Measurements from ENCODE around the gene ULK4.
"Not testable (repeated sequence)": the region's sequence is repeated elsewhere in the genome, so short reads cannot be mapped to it uniquely, and the experiment has no call there.

The ULK4 gene

DNA sequence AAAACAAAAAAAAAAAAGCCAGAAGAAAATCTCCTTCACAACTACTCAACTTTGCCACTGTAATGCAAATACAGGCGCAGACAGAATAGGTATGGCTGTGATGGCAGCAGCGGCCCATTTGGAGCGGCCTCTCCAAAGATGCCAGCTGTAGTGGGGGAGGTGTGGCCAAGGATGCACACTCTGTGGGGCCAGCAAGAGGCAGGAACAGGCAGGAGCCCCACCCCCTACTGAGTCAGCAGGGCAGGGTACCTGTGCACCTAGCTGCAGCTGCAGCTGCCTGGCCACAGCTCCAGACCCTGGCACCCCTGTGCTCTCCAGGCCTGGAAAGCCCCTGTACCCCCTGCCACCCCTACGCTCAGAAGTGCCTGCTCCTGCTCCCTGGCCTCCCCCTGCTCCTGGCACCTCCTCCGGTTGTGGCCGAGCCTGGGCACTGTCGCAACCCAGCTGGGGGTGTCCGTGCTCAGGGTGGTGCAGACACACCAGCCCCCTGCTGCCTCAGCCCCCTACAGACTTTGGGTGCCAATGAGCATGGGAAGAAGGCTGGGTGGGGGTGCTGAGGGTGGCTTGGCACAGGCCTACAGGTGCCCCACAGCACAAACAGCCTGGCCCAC is 312.7 kb downstream of the ULK4 start:
- TF ChIP-seq, protein P1, sequence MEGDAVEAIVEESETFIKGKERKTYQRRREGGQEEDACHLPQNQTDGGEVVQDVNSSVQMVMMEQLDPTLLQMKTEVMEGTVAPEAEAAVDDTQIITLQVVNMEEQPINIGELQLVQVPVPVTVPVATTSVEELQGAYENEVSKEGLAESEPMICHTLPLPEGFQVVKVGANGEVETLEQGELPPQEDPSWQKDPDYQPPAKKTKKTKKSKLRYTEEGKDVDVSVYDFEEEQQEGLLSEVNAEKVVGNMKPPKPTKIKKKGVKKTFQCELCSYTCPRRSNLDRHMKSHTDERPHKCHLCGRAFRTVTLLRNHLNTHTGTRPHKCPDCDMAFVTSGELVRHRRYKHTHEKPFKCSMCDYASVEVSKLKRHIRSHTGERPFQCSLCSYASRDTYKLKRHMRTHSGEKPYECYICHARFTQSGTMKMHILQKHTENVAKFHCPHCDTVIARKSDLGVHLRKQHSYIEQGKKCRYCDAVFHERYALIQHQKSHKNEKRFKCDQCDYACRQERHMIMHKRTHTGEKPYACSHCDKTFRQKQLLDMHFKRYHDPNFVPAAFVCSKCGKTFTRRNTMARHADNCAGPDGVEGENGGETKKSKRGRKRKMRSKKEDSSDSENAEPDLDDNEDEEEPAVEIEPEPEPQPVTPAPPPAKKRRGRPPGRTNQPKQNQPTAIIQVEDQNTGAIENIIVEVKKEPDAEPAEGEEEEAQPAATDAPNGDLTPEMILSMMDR (IDR thresholded peaks at IDR 0.05; ENCODE audit: borderline replicate concordance, control extremely low read depth, extremely low read depth, insufficient read depth, missing control alignments) = no peak
- in situ Hi-C loops (cut with MboI; ENCODE audit: low sequenced_read_pairs, unreplicated experiment) = no loop called here
- no peak for DNase-seq (ENCODE audit: low spot score)

DNA sequence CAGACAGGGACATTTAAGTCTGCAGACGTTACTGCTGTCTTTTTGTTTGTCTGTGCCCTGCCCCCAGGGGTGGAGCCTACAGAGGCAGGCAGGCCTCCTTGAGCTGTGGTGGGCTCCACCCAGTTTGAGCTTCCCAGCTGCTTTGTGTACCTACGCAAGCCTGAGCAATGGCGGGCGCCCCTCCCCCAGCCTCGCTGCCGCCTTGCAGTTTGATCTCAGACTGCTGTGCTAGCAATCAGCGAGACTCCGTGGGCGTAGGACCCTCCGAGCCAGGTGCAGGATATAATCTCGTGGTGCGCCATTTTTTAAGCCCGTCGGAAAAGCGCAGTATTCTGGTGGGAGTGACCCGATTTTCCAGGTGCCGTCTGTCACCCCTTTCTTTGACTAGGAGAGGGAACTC is 314.2 kb downstream of the ULK4 start:
- in situ Hi-C loops (cut with MboI; ENCODE audit: low sequenced_read_pairs, unreplicated experiment) = not testable (repeated sequence)

DNA sequence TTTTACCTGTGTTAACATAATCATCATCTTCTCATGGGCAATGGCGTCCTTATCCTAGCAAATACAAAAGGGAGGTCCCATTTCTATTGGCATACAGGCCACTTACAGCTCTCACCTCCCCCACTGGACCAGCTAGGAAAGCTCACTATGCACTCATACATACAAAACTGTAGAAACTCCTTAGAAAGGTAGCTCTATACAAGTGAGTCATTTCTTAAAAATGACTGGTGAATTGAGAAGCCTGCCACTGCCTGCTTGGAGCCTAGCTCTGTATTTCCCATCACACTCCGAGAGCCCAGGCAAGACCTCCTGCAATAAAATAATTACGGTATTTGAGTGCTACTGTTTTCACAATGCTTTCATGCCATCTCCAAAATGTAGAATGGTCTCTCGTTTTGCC is 321.8 kb downstream of the ULK4 start:
- DNase-seq (ENCODE audit: low spot score) = no peak
- in situ Hi-C loops (cut with MboI; ENCODE audit: low sequenced_read_pairs, unreplicated experiment) = no loop called here
- TF ChIP-seq, protein P1 (IDR thresholded peaks at IDR 0.05; ENCODE audit: borderline replicate concordance, control extremely low read depth, extremely low read depth, insufficient read depth, missing control alignments) = no peak

More for the DNA sequence above, 314.2 kb downstream of the ULK4 start:
- not testable (repeated sequence) for DNase-seq (ENCODE audit: low spot score)

DNA sequence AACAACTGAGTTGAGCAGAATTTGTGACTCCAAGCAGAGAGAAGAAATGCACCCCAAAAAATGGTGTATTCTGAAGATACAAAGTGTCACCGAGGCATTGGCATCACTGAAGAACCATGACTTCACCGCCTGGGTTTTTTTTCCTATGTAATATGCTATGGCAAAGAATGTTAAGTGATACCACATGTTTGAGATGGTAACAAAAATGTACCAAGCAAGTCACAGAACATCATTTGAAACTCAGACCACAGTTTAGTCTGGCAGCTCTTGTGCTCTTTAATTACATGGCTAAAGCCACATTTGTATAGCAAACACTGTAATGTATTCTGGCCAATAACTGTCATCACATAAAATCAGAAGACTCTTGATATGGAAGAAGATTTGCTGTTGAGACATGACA is 323.5 kb downstream of the ULK4 start:
- TF ChIP-seq, protein P1 (IDR thresholded peaks at IDR 0.05; ENCODE audit: borderline replicate concordance, control extremely low read depth, extremely low read depth, insufficient read depth, missing control alignments) = no peak
- in situ Hi-C loops (cut with MboI; ENCODE audit: low sequenced_read_pairs, unreplicated experiment) = no loop called here

DNA sequence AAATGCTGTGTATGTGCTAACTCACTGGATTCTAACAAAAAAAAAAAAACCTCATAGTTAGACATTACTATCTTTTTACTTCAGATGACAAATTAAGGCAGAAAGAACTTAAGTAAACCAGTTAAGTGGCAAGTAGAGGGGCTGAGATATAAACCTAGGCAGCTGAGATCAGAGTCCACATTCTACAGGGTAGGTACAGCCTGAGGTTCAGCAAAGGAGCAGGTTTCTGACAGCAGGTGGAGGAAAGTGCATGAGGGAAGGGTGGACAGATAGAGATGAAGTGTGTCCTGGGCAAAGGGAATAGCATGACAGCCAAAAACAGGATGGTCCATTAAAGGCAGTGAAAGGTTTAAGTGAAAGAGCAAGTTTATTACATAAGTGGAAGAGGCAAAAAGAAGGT is 329.2 kb downstream of the ULK4 start:
- DNase-seq (ENCODE audit: low spot score) = no peak
- in situ Hi-C loops (cut with MboI; ENCODE audit: low sequenced_read_pairs, unreplicated experiment) = no loop called here
- TF ChIP-seq, protein P1 (IDR thresholded peaks at IDR 0.05; ENCODE audit: borderline replicate concordance, control extremely low read depth, extremely low read depth, insufficient read depth, missing control alignments) = no peak

More for the DNA sequence above, 323.5 kb downstream of the ULK4 start:
- no peak for DNase-seq (ENCODE audit: low spot score)

DNA sequence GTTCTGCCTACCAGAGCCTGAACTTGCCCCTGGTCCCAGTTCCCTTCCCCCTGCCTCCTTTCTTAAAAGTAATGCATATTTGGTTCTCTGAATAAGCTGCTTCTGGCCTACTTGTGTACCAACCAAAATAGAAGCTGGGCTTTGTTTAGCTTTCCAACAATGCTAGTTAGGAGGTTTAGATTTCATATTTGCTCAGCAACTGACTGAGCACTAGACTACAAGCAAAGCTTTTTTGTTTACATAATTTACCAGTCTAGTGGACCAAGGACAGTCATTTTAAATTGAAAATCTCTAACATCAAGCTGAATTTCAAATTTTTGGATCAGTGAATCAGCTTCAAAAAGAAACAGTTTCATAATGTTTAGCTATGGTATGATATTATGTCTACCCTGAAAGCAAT is 331.2 kb downstream of the ULK4 start:
- TF ChIP-seq, protein P1 (IDR thresholded peaks at IDR 0.05; ENCODE audit: borderline replicate concordance, control extremely low read depth, extremely low read depth, insufficient read depth, missing control alignments) = no peak

DNA sequence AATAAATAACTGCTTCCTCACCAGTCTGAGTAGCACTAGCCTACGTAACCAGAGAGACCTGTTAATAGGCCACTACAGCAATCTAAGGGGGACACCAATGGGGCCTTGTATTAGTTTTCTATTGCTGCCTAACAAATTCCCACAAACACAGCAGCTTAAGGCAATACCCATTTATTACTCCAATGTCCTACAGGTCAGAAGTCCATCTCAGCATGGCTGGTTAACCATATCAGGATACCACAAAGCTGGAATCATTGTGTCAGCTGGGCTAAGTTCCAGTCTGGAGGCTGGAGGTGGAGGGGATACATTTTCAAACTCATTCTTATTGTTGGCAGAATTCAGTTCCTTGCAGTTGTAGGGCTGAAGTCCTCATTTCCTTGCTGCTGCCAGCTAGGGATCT is 331.9 kb downstream of the ULK4 start:
- no peak for DNase-seq (ENCODE audit: low spot score)
- TF ChIP-seq, protein P1 (IDR thresholded peaks at IDR 0.05; ENCODE audit: borderline replicate concordance, control extremely low read depth, extremely low read depth, insufficient read depth, missing control alignments) = no peak
- in situ Hi-C loops (cut with MboI; ENCODE audit: low sequenced_read_pairs, unreplicated experiment) = no loop called here

More for the DNA sequence above, 331.2 kb downstream of the ULK4 start:
- in situ Hi-C loops (cut with MboI; ENCODE audit: low sequenced_read_pairs, unreplicated experiment) = no loop called here
- DNase-seq (ENCODE audit: low spot score) = no peak

Measured in GM13976 (cell line).